Activated CD4-positive, alpha-beta T cell treated with anti-CD3 and anti-CD28 coated beads, Interleukin-2, amount 50 U/mL, for 48 hours (primary cell): Measurements from ENCODE around the gene MTA1.
A peak's percentile ranks its signal among the peaks of the same experiment; 100 is the strongest.

Experiments used
- DNase-seq, 2 experiments: peaks; one replicate each; pipeline ENCODE4 v3.0.0-alpha.2; 2020

The MTA1 gene

GRCh38 chr14:105388110-105388951 is 31.3 kb upstream of the MTA1 start:
- no peak for DNase-seq

DNA sequence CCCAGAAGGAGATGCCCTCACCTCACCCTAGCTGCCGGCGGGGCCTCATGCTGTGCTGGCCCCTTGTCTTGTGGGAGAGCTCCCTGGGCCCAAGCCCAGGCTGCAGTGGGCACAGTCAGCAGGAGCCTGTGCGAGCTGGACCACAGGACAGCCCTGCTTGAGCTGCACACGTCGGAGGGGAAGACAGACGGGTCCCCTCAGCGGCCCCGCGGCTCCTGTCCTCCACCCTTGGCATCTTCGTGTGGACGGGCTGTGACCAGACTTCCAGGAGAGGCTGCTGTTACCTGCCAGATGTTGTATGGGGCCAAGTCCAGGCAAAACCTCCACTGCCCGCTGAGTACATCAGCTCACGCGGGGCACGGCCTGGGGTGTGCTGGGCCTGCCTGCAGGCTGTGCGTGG is 30.7 kb upstream of the MTA1 start:
- DNase-seq: no peak

GRCh38 chr14:105389534-105389933 is 30.1 kb upstream of the MTA1 start:
- DNase-seq: no peak

DNA sequence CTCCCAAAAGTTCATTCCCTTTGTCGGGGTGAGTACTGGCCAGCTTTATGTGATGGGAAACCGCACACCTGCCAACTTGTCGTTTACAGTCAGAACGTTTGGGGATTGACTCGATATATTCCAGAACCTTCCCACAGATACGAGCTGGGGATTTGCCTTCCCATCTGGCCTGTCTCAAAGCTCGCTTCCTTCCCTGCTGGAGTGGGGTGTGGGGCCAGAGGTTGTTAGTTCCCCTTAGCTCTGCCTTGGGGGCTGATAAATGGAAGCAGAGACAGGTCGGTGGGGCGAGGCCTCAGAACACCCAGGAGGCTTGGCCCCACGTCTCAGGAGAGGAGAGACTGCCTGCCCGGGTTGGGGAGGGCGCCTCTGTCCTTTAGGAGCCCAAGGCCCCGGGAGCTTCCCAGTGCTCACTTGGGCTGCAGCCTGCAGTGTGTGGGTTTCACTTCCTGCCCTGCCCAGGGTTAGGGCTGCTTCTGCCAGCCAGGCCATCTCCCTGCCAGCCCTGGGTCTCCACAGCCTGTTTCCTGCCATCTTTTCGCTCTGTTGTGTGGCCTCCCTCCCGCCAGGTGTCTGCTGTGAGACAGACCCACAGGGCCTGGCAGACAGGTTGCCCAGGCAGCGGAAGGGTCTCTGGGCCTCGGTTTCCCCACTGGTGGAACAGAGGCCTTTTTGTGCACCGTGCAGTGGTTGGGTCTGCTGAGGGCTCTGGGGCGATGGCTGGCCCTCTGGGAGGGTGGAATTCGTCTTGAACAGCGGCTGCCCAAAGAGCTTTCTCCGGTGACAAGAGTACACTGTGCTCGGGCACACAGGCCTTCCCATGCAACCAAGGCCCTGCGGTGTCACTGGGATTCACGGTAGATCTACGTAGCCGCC is 29.4 kb upstream of the MTA1 start:
- no peak for DNase-seq

DNA sequence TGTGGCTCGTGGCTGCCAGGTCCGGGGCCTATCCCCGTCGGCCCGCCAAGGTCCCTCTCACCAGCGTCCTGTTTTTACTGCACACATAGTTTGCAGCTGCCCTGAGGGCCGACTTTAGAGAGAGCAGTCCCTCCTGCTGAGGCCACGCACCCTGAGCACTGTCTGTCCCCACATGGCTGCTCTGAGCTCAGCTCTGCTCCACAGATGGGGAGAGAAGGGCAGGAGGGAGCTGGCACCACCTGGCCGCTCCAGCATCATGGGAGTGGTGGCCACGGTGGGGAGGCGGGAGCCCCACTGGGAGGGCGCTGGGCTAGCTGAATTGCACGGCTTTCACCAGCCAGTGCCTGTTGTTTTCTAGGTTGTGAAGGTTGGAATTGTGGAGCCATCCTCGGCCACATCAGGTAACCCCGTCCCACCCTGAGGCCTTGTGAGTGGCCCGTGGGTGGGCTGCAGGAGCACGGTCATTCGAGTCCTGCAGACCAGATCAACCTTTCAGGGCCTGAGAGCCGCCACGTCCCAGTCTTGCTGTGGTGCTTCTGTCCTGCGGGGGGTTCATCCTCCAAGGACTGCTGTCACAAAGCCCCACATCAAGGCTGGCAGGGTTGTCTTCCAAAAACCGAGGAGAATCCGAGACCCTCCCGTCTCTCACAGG is 28.7 kb upstream of the MTA1 start:
- no peak for DNase-seq

DNA sequence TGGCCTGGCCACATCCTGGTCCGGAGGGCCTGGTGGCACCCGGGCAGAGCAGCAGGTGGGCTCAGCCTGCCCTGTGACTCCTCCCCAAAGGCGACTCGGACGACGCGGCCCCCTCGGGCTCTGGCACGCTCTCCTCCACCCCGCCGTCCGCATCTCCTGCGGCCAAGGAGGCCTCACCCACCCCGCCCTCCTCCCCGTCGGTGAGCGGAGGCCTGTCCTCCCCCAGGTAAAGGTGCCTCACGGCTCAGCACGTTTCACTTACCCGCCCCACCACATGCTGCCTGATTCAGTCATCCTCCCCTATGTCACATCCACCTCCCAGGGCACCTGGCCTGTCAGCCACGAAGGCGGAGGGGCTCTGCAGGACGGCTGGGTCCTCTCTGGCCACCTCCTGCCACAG is 28.1 kb upstream of the MTA1 start:
- no peak for DNase-seq

GRCh38 chr14:105392131-105393090 is 27.2 kb upstream of the MTA1 start:
- no peak for DNase-seq

- no peak for DNase-seq
These were observed 26.5 kb upstream of the MTA1 start for GRCh38 chr14:105393151-105393550.

DNA sequence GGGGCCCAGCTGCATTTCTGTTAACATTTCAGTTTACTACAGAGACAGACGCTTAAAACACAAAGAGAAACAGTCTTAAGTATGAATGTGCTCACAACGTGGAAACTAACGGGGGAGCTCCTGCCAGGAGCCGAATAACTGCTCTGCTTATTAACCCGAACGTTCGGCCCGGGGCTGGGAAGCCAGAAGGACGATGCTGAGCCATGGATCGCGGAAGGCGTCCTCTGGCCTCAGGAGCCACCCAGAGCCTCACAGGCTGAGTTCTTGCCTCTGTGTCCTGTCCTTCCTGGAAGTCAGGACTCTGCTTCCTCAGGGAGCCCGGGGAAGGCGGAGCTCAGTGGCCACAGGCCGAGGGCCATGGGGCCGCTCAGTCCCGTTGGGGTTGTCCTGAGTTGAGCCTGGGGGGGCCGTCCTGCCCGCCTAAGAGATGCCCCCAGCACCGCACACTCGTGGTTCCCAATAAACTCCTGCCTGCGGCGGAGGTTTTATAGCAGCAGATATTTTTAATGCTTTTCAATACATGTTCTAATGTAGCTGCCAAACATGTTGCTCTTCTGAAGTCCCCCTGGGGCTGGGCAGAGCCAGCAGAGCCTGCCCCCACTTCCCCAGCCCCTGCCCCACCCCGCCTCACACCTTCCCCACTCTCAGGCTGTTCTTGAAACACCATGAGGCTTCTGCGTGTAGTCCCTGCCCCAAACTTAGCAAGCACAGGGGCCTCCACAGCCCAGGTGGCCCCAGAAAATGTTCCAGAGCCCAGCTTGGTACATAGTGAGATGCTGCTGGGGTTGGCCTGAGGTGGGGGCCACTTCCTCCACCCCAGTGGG is 24.7 kb upstream of the MTA1 start:
- DNase-seq: no peak

DNA sequence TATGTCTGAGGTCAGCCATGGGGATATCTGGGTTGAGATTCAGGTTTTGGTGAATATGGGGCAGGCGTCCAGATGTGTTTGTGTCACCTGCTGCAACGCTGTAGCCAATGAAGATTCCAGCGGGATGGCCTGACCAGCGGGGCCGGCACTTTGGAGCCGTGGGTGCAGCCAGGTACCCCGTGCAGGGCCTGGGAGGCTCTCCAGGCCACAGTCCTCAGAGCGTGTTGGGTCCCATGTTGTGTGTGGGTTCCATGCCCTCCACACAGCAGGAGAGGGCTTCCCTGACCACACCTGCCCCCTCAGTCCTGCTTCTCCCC is 24.1 kb upstream of the MTA1 start:
- no peak for DNase-seq

- DNase-seq: no peak
These were observed 22.2 kb upstream of the MTA1 start for GRCh38 chr14:105397350-105397931.

DNA sequence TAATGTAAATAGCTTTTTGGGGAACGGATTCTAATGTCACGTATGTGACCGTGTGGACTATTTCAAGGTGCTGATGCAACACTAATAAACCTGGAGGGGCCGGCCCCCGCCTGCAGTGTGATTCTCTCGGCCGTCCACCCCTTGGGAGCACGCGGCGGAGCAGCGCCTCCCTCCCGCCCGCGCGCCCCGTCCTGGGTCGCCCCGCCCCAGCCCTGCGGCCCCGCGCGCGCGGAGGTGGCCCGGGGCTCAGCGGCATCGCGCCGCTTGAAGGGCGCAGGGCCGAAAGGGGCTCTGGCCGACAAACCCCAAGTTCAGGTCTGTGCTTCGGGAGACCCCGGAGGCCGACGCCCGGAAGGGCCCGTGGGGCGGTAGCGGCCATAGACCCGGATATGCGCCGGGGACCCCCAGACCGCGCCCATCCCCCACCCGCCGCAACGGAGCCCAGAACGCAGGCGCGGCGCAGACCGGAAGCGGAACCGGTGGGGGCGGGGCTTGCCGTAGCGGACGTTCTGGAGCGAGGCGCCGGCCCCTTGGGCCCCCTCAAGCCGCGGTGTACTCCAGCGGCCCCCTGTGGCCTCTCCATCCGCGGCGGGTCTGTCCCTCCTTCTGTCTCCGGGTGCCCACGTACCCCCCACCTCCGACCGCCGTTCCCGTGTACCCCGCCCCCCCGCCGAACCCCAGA is 21.4 kb upstream of the MTA1 start, which contains the start of gene TEX22:
Gene TEX22, plus strand, starts transcription at position 495 of the 682 bp plus-strand sequence. CDS start 803 bp downstream, outside the sequence.
- DNase-seq: peak; percentile 93 to 94

DNA sequence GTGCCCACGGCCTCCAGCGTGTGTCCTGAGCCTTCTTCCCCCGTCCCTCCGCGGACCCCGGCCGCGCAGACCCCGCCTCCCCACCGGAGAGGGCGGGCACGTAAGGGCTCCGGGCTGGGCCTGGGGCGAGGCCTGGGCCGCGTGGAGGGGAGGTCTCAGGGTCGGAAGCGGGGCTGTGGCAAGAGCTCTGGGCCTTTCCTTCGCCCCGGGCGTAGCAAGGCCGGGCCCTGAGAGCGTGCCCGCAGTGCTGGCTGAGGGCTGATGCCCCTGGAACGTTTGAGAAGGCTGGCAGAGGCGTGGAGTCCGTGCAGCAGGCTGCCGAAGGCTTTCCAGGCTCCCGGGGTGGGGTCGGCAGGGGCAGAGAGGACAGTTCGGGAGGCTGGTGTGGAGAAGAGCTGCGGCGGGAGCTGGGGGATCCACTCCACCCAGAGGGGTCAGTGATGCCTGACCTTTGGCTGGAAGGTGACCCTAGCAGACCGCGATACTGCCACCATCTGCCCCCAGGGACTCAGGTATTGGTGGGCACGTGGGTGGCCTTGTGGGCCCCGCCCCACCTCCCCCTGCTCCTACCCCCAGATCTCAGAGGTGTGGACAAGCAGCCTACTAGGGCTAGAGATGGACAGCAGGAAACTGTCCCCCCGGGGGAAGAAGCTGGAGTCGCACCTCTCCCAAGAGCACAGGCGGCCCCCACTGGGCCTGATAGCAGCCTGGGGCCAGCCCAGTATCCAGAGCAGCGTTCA is 20.7 kb upstream of the MTA1 start:
- peak; percentile 44 to 49 for DNase-seq

DNA sequence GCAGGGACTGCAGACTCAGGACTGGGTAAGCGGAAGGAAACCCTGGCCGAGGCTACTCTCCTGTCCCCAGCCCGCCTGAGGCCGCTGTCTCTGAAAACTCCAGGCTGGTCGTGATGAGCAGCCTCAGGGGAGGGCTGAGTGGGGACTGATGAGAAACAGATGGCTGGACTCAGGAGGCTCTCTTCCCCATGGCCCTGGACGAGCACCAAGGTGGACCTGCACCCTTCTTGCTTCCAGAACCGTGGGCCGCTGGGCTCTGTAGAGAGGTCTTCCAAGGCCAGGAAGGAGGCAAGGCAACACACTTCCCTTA is 20.2 kb upstream of the MTA1 start:
- DNase-seq: no peak

DNA sequence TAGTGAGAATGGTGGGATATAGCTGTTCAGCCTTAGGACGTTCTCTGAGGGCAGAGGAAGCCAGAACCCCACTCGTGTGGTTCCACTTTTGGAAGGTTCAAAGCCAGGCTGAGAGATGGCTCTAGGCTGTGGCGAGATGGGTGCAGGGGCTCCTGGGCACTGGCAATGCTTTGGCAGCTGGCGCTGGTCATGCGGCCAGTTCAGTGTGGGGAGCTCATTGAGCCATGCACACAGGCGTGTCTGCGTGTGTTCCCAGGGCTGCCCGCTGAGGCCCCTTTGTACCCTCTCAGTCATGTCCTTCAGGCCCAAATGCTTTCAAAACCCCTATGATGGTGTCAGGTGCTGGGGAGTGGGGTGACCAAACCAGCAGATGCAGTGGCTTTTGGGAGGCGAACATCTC is 19.6 kb upstream of the MTA1 start:
- no peak for DNase-seq

DNA sequence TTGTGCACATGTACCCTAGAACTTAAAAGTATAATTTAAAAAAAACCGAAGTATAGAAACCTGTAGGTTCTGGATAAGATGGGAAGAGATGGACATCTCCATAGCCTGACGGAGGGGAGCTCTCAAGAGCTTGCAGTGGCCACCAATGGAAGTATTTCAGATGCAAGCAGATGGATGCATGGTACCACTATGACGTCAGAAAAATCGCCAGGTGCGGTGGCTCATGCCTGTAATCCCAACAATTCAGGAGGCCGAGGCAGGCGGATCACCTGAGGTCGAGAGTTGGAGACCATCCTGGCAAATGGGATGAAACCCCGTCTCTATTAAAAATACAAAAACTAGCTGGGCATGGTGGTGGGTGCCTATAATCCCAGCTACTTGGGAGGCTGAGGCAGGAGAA is 17.9 kb upstream of the MTA1 start:
- DNase-seq: no peak

DNA sequence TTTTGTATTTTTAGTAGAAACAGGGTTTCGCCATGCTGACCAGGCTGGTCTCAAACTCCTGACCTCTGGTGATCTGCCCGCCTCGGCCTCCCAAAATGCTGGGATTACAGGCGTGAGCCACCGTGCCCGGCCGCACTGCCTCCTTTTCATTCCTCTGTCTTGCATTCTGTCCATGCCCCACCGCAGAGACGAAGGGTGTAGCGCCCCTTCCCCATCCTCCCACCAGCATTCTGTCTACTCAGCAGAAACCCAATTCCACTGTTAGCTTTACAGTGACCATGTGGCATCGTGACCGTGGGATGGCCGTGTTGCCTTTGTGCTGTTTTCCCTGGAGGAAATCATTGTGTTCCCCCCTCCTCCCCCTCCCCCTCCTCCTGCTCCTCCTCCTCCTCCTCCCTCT is 11.0 kb upstream of the MTA1 start:
- no peak for DNase-seq

GRCh38 chr14:105409364-105409763 is 10.3 kb upstream of the MTA1 start:
- DNase-seq: no peak

GRCh38 chr14:105410642-105411016 is 9.0 kb upstream of the MTA1 start:
- DNase-seq: no peak
